GM18499 (cell line): ENCODE results near the gene LYST.
"Not testable (repeated sequence)": the region's sequence is repeated elsewhere in the genome, so short reads cannot be mapped to it uniquely, and the experiment has no call there.

Source experiments
- ATAC-seq: cut with Tn5 transposase; IDR thresholded peaks from one replicate; pipeline ENCODE4 v1.9.1; 2021; ENCODE audit warnings: moderate number of reproducible peaks; ENCODE audit not compliant: insufficient read depth, unreplicated experiment

The LYST gene, protein sequence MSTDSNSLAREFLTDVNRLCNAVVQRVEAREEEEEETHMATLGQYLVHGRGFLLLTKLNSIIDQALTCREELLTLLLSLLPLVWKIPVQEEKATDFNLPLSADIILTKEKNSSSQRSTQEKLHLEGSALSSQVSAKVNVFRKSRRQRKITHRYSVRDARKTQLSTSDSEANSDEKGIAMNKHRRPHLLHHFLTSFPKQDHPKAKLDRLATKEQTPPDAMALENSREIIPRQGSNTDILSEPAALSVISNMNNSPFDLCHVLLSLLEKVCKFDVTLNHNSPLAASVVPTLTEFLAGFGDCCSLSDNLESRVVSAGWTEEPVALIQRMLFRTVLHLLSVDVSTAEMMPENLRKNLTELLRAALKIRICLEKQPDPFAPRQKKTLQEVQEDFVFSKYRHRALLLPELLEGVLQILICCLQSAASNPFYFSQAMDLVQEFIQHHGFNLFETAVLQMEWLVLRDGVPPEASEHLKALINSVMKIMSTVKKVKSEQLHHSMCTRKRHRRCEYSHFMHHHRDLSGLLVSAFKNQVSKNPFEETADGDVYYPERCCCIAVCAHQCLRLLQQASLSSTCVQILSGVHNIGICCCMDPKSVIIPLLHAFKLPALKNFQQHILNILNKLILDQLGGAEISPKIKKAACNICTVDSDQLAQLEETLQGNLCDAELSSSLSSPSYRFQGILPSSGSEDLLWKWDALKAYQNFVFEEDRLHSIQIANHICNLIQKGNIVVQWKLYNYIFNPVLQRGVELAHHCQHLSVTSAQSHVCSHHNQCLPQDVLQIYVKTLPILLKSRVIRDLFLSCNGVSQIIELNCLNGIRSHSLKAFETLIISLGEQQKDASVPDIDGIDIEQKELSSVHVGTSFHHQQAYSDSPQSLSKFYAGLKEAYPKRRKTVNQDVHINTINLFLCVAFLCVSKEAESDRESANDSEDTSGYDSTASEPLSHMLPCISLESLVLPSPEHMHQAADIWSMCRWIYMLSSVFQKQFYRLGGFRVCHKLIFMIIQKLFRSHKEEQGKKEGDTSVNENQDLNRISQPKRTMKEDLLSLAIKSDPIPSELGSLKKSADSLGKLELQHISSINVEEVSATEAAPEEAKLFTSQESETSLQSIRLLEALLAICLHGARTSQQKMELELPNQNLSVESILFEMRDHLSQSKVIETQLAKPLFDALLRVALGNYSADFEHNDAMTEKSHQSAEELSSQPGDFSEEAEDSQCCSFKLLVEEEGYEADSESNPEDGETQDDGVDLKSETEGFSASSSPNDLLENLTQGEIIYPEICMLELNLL (N-terminal part only)

DNA sequence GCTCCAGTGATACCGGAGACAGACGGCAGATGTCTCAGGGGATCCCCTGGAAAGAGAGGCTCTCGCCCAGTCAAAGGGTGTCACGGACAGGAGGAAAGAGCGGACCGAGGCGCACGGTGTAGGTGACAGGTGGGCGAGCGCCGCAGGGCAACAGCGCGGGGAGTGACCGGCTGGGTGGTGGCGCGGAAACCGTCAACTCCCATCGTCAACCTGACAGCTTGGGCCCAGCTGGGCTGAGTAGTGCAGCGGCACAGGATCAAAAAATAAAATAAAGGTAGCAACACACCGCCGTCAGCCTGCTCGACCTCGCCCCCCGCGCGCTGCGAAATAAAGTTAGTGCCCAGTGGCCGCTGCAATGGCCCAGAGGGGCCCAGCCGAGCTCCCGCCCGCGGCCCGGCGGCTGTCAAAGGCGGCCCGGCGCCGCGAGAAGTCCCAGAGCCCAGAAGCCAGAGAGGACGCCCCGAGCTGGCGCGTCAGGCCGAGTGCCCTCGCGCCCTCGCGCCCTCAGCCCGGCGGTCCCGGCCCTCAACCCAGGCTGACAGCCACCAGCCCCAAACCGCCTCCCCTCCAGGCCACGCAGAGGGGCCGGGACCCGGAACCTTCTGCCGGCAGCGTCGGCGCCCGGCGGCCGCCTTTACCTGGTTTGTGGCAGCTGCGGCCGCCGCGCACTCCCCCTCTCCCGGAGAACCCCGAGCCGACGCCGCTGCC is at the start of gene LYST:
Gene LYST (minus strand): TSS at position 702 of the 708 bp plus-strand sequence. CDS start 36,489 bp downstream, outside the sequence.
- ATAC-seq = peak; percentile 35

DNA sequence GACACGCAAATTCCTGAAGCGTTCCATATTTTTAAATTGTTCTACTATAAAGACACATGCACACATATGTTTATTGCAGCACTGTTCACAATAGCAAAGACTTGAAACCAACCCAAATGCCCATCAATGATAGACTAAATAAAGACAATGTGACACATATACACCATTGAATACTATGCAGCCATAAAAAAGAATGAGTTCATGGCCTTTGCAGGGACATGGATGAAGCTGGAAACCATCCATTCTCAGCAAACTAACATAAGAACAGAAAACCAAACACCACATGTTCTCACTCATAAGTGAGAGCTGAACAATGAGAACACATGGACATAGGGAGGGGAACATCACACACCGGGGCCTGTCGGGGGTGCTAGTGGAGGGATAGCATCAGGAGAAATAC is 48.8 kb upstream of the LYST start:
- not testable (repeated sequence) for ATAC-seq

GRCh38 chr1:235913311-235913710 is 46.6 kb upstream of the LYST start:
- no peak for ATAC-seq

- no peak for ATAC-seq
These were observed 45.2 kb upstream of the LYST start for GRCh38 chr1:235911876-235912275.

- no peak for ATAC-seq
These were observed 44.6 kb upstream of the LYST start for GRCh38 chr1:235911300-235911662.

DNA sequence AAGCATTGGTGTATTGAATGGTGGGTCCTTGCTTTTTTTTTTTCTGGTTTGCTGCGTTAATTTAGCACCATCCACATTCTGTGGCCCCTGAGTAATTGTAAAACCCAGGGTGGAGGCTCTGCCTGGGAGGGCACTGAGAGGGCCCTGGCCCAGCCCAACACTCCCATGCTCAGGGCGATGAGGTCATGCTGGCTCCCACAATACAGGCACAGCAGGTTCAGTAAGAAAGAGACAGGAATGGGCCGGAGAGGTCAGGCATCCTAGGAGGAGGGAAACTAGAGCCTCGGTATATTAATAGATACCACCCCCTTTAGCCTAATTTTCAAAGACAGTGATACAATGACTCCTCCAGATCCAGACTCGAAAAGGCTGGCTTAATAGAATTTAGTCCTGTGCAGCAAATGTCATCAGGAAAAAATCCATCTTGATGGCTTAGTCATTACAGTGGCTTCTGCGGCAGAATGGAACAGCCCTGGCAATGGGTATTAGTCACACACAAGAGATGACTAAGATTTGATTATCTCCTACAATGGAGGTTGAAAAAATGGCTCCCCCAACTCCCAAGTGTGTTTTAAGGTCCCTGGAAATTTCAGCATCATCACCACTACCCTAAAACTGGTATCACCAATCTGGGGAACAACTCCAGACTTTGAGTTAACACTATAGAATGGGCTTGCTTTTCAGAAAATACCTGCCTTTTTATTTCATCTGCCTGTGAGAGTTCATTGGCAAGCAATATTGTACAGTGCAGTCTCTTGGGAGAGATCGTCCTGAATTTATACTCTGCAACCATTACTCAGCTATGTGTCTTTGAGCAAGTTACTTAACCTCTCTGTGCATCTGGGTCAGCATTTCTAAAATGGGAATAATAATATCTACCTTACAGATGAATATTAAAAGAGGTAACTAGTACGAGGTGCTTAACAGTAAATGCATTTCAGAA is 43.9 kb upstream of the LYST start:
- ATAC-seq = no peak

DNA sequence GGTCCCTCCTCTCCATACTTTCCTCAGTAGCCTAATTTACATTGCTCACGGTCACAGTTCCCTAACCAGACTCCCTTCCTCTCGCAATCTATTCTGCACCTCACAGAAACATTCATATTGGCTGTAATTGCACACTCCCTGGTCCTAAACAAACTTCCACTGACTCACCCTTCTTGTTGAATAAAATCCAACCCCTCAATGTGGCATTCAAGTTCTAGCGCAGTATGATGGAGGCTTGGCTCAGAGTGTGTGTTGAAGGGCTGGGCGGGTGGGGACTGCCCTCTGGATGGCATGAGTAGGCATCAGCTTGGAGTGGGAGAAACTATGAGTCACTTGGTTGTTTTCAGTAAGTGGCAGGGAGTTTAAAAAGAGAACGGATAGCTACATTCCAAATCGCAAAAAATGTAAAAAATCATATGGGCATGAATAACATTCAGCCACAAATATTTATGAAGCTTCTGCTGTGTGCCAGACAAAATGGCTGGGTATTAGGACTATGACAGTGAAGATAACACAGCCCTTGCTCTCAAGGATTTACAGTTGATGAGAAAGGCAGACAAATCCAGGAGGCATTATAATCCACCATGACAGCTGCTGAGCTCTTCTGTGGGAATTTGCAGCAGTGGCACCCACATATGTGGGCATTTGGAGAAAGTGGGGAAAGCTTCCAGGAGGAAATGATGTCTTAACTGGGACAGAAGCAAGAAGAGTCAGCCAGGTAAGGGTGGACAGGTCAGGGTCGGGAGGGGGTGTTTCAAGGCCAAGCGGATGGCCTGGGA is 42.2 kb upstream of the LYST start:
- ATAC-seq = no peak

GRCh38 chr1:235907897-235908240 is 41.2 kb upstream of the LYST start:
- ATAC-seq = no peak

- no peak for ATAC-seq
These were observed 40.6 kb upstream of the LYST start for GRCh38 chr1:235907187-235907896.

- ATAC-seq = no peak
These were observed 39.7 kb upstream of the LYST start for GRCh38 chr1:235906436-235906835.

- ATAC-seq = not testable (repeated sequence)
These were observed 37.1 kb upstream of the LYST start for GRCh38 chr1:235903809-235904208.

DNA sequence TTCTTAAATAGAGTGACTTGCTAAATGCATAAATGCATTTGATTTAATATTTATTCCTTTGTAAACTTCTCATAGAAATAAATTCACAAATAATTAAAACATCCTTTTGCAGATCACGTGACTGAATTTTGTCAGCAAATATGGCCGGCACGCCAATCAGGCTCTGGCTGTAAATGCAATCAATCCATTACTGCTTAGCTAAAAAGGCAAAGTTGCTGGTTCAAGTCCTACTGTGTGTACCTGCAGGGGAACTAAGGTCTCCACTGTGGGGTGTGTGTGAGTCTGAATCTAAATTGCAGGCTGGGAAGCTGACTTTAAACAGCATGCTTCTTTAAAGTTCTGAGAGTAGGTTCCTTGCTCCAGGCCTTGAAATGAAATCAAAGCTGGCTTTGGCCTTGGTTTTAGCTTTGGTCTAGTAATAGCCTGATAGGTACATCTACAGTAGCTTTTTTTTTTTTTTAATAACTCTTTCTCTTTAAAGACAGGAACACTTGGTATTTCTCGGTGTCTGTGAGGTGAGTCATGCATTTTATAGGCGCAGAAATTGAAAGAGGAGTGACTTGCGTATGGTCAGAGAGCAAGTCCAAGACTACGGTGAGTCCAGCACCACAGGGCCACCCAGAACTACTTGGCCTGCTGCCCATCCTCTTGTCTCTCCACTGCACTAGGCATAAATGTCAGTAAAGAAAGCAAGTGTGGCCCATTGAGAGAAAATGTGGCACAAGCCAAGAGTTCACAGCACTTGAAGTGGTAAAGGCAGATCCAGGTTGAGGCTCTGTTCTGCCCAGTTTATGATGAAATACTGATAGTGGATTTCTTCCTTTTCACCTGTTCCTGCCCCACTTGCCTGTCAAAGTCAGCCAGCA is 36.2 kb upstream of the LYST start:
- no peak for ATAC-seq

GRCh38 chr1:235901461-235901860 is 34.8 kb upstream of the LYST start:
- no peak for ATAC-seq

DNA sequence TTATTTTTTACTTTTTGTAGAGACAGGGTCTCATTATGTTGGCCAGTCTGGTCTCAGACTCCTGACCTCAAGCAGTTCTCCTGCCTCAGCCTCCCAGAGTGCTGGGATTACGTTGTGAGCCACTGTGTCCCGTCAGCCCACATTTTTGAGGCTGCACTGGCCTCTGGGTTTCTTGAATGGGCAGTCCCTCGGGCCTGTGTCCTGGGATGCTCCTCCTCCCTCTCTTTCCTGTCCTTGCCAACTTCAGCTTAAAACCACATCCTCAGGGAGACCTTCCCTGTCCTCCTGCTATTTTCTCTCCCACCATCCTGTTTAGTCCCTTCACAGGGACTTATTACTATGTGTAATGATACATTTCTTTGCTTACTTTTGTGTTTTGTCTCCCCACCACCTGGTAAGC is 31.4 kb upstream of the LYST start:
- ATAC-seq = no peak

- no peak for ATAC-seq
These were observed 27.1 kb upstream of the LYST start for GRCh38 chr1:235893840-235894239.

- ATAC-seq = no peak
These were observed 26.2 kb upstream of the LYST start for GRCh38 chr1:235892734-235893413.
